SK-N-SH (cell line): ENCODE results near the gene OCLN. TPM values are rescaled to one million over a fixed set of nuclear protein-coding genes. Genes with fewer than 3 reads are reported as not detected.
"Not testable (repeated sequence)": the region's sequence is repeated elsewhere in the genome, so short reads cannot be mapped to it uniquely, and the experiment has no call there.

Source experiments
- CTCF ChIA-PET: fragments of 300-600, 350-600 bp; formaldehyde crosslinking; extraction: SDS; loops from one replicate; lab custom pipeline; 2021; lab: Yijun Ruan, JAX
- POLR2A ChIA-PET: fragments of 350-600 bp; sonication (Branson Sonifier 250); formaldehyde crosslinking; extraction: SDS; loops from one replicate; lab custom pipeline; 2020; ENCODE audit warnings: antibody characterized with exemption, inconsistent platforms; lab: Yijun Ruan, JAX
- DNase-seq: peaks from one replicate; pipeline ENCODE4 v3.0.0; 2012
- H2AFZ ChIP-seq: fragments of 200-600 bp; sonication (generic); 2 replicates; pipeline ENCODE4 v1.8.1; 2016; ENCODE audit warnings: antibody characterized with exemption, mild to moderate bottlenecking, low read depth
- H3F3A ChIP-seq: fragments of 200-600 bp; sonication (generic); replicated peaks from 2 replicates; pipeline ENCODE3; 2016; ENCODE audit warnings: antibody characterized with exemption, mild to moderate bottlenecking; ENCODE audit not compliant: insufficient read depth
- H3K27ac ChIP-seq, 2 experiments: fragments of 200-500 bp in 1 of 2; fragments of 200-600 bp in 1 of 2; sonication (Bioruptor generic) in 1 of 2; sonication (generic), shearing (Covaris generic) in 1 of 2; 2 replicates each; pipeline versions ENCODE4 v1.5.1 to v1.6.1; 2014 to 2016; ENCODE audit warnings: low read depth in 2 of 2, inconsistent platforms in 1 of 2, low read length in 1 of 2, mild to moderate bottlenecking in 1 of 2, mixed read lengths in 1 of 2
- H3K27me3 ChIP-seq: fragments of 200-600 bp; sonication (generic), shearing (Covaris generic); 2 replicates; pipeline ENCODE4 v1.6.1; 2016; ENCODE audit warnings: mixed run types; ENCODE audit not compliant: insufficient read depth
- H3K36me3 ChIP-seq, 2 experiments: fragments of 200-500 bp in 1 of 2; fragments of 200-600 bp in 1 of 2; sonication (Bioruptor generic) in 1 of 2; sonication (generic) in 1 of 2; replicated peaks in 1 of 2; 2 replicates each; pipeline versions ENCODE3 to v1.5.1; 2014 to 2016; ENCODE audit warnings: low read length in 1 of 2, mild to moderate bottlenecking in 1 of 2; ENCODE audit not compliant: insufficient read depth in 2 of 2, control insufficient read depth in 1 of 2
- H3K4me1 ChIP-seq, 2 experiments: fragments of 200-500 bp in 1 of 2; fragments of 200-600 bp in 1 of 2; sonication (Bioruptor generic) in 1 of 2; sonication (generic), shearing (Covaris generic) in 1 of 2; 2 replicates each; pipeline versions ENCODE4 v1.5.1 to v1.6.1; 2014 to 2016; ENCODE audit warnings: low read depth in 1 of 2, low read length in 1 of 2, mixed run types in 1 of 2; ENCODE audit not compliant: insufficient read depth in 2 of 2, control insufficient read depth in 1 of 2
- H3K4me2 ChIP-seq: fragments of 200-600 bp; sonication (generic), shearing (Covaris generic); 2 replicates; pipeline ENCODE4 v1.6.1; 2017; ENCODE audit warnings: mixed run types
- H3K4me3 ChIP-seq, 2 experiments: fragments of 200-500 bp in 1 of 2; fragments of 200-600 bp in 1 of 2; sonication (Bioruptor generic) in 1 of 2; sonication (generic), shearing (Covaris generic) in 1 of 2; 2 replicates each; pipeline versions ENCODE4 v1.5.1 to v1.8.1; 2014 to 2016; ENCODE audit warnings: low read depth in 2 of 2, inconsistent platforms in 1 of 2, low read length in 1 of 2, mild to moderate bottlenecking in 1 of 2, mixed read lengths in 1 of 2, moderate library complexity in 1 of 2
- H3K79me2 ChIP-seq: fragments of 200-600 bp; sonication (generic); 2 replicates; pipeline ENCODE4 v1.8.1; 2017; ENCODE audit warnings: mild to moderate bottlenecking; ENCODE audit not compliant: insufficient read depth
- H3K9ac ChIP-seq: fragments of 200-600 bp; sonication (generic); 2 replicates; pipeline ENCODE4 v1.6.1; 2017; ENCODE audit warnings: mixed run types
- H3K9me2 ChIP-seq: fragments of 200-600 bp; sonication (generic); 2 replicates; pipeline ENCODE4 v1.6.1; 2017; ENCODE audit warnings: mixed run types
- H3K9me3 ChIP-seq: fragments of 200-600 bp; sonication (generic); 2 replicates; pipeline ENCODE4 v1.6.1; 2017; ENCODE audit warnings: mixed run types, mild to moderate bottlenecking, moderate library complexity
- H4K20me1 ChIP-seq: fragments of 200-600 bp; sonication (generic); 2 replicates; pipeline ENCODE4 v1.6.1; 2017; ENCODE audit warnings: mild to moderate bottlenecking, mixed run types; ENCODE audit not compliant: insufficient read depth
- CHD2 ChIP-seq: fragments of 150-350 bp; IDR thresholded peaks from 2 replicates; pipeline ENCODE4 v1.6.1; 2018; ENCODE audit warnings: low read length; ENCODE audit not compliant: partially characterized antibody
- FOXJ3 ChIP-seq: sonication (generic); formaldehyde crosslinking; IDR thresholded peaks from 2 replicates; pipeline ENCODE4 v1.5.1; 2020; ENCODE audit warnings: mild to moderate bottlenecking, missing genetic modification reagents
- GABPA ChIP-seq: IDR thresholded peaks from 2 replicates; pipeline ENCODE4 v1.4.0; 2012; ENCODE audit warnings: low read depth, mild to moderate bottlenecking
- PBX3 ChIP-seq: IDR thresholded peaks from 2 replicates; pipeline ENCODE4; 2012
- RAD21 ChIP-seq: IDR thresholded peaks from 2 replicates; pipeline ENCODE4 v1.6.1; 2012; ENCODE audit warnings: mild to moderate bottlenecking, low read length
- RCOR1 ChIP-seq: fragments of 150-350 bp; IDR thresholded peaks from 2 replicates; pipeline ENCODE4 v1.6.1; 2017; ENCODE audit warnings: antibody characterized with exemption, low read length
- RFX5 ChIP-seq: IDR thresholded peaks from 2 replicates; pipeline ENCODE4 v1.6.1; 2012; ENCODE audit warnings: mild to moderate bottlenecking, improper control_type of control experiment, low read length
- USF2 ChIP-seq: fragments of 150-350 bp; IDR thresholded peaks from 2 replicates; pipeline ENCODE4 v1.6.1; 2017; ENCODE audit warnings: antibody characterized with exemption, low read length, low read depth, borderline replicate concordance
- WGBS: methylation state at CpG from one replicate; pipeline ENCODE4 v1.1.6; 2017; ENCODE audit warnings: low lambda C conversion rate; 5-methylcytosine and 5-hydroxymethylcytosine counted together
- polyA plus RNA-seq, 3 experiments: library from polyadenylated mRNA; depleted of rRNA; stranded (reverse); fragments of >200 nt; gene quantifications; 2 replicates each; pipeline ENCODE4 v1.2.3, GENCODE V29; 2012

Gene OCLN
- polyA plus RNA-seq, 1 of the 3 experiments (the other 2 are of a cell fraction): 6.5 TPM

- TF ChIP-seq RAD21: no peak
- no peak for TF ChIP-seq USF2
These were observed 15.4 kb upstream of the OCLN start (continued) for GRCh38 chr5:69477170-69477569.

- H3K27me3 ChIP-seq, H3K27ac ChIP-seq, H3K9me3 ChIP-seq, H4K20me1 ChIP-seq, H3K9me2 ChIP-seq, H3K4me1 ChIP-seq, H3K4me3 ChIP-seq, POLR2A ChIA-PET, H3K4me2 ChIP-seq, H3F3A ChIP-seq, CTCF ChIA-PET, H2AFZ ChIP-seq, DNase-seq, H3K9ac ChIP-seq, H3K36me3 ChIP-seq, H3K79me2 ChIP-seq: not testable (repeated sequence)
- 82% methylated on average over 7 of the region's 7 CpGs for WGBS
These were observed 14.3 kb upstream of the OCLN start for GRCh38 chr5:69478296-69478695.

- CTCF ChIA-PET: no interaction called here
- POLR2A ChIA-PET: no interaction called here
These were observed 7.7 kb upstream of the OCLN start for GRCh38 chr5:69484891-69485290.

GRCh38 chr5:69485471-69485870 is 7.1 kb upstream of the OCLN start:
- no peaks in the 10 kb centered on the region for H3K9me2 ChIP-seq
- ChIA-PET CTCF (no interaction called here), POLR2A (no interaction called here)
- no peaks in the 10 kb centered on the region for H3K9me3 ChIP-seq
- H3K27me3 ChIP-seq: no peaks in the 10 kb centered on the region; the same call in 1 of the 2 replicates
- no peak overlapping the region for H3K4me3 ChIP-seq
- H4K20me1 ChIP-seq: no peaks in the 10 kb centered on the region
- H3K4me2 ChIP-seq: no peak overlapping the region
- DNase-seq: no peak
- H3K79me2 ChIP-seq: no peaks in the 10 kb centered on the region
- no peak overlapping the region for H3K9ac ChIP-seq
- H3K27ac ChIP-seq: no peak overlapping the region
- no peaks in the 10 kb centered on the region for H3K4me1 ChIP-seq
- H3K36me3 ChIP-seq: no peaks in the 10 kb centered on the region
- no peak for TF ChIP-seq RFX5
- no peak for TF ChIP-seq RCOR1
- no peak for TF ChIP-seq GABPA
- no peak for TF ChIP-seq RAD21
- no peaks in the 10 kb centered on the region for H3F3A ChIP-seq
- 88% methylated on average over 1 of the region's 1 CpG for WGBS
- H2AFZ ChIP-seq: no peak overlapping the region

More at GRCh38 chr5:69484891-69485290, 7.7 kb upstream of the OCLN start:
- 66% methylated on average over 7 of the region's 7 CpGs for WGBS
- TF ChIP-seq CHD2 (no peak), PBX3 (no peak), GABPA (no peak), FOXJ3 (CRISPR knock-in tag) (no peak), RCOR1 (no peak)
- H4K20me1 ChIP-seq: no peaks in the 10 kb centered on the region
- no peak overlapping the region for H2AFZ ChIP-seq
- no peak overlapping the region for H3K4me3 ChIP-seq
- H3K9me3 ChIP-seq: no peaks in the 10 kb centered on the region
- no peaks in the 10 kb centered on the region for H3K9me2 ChIP-seq
- no peak overlapping the region for H3K4me2 ChIP-seq
- no peaks in the 10 kb centered on the region; the same call in 1 of the 2 replicates for H3K27me3 ChIP-seq
- DNase-seq: no peak
- no peaks in the 10 kb centered on the region for H3K4me1 ChIP-seq
- H3K9ac ChIP-seq: no peak overlapping the region
- no peaks in the 10 kb centered on the region for H3K36me3 ChIP-seq
- H3F3A ChIP-seq: no peaks in the 10 kb centered on the region
- H3K79me2 ChIP-seq: no peaks in the 10 kb centered on the region
- no peak overlapping the region for H3K27ac ChIP-seq
